Uterus (tissue), 2 donors: ENCODE measurements around the gene FKBP2.

Source experiments
- POLR2A ChIP-seq, 2 donors: fragments of 450-650 bp; IDR thresholded peaks; one replicate each; pipeline ENCODE4 v1.6.1; 2016; ENCODE audit warnings: antibody characterized with exemption in 2 of 2, mild to moderate bottlenecking in 1 of 2, moderate library complexity in 1 of 2
- TF ChIP-seq, protein P1 (sequence below), 4 experiments: fragments of 200-600 bp in 2 of 4; fragments of 450-650 bp in 2 of 4; sonication (generic) in 2 of 4; IDR thresholded peaks; one replicate each; pipeline ENCODE4 v1.5.1; 2016 to 2019; ENCODE audit warnings: antibody characterized with exemption in 4 of 4, mild to moderate bottlenecking in 2 of 4, moderate library complexity in 1 of 4

- TF ChIP-seq POLR2A (IDR thresholded peaks at IDR 0.05): no peak
- TF ChIP-seq, protein P1, sequence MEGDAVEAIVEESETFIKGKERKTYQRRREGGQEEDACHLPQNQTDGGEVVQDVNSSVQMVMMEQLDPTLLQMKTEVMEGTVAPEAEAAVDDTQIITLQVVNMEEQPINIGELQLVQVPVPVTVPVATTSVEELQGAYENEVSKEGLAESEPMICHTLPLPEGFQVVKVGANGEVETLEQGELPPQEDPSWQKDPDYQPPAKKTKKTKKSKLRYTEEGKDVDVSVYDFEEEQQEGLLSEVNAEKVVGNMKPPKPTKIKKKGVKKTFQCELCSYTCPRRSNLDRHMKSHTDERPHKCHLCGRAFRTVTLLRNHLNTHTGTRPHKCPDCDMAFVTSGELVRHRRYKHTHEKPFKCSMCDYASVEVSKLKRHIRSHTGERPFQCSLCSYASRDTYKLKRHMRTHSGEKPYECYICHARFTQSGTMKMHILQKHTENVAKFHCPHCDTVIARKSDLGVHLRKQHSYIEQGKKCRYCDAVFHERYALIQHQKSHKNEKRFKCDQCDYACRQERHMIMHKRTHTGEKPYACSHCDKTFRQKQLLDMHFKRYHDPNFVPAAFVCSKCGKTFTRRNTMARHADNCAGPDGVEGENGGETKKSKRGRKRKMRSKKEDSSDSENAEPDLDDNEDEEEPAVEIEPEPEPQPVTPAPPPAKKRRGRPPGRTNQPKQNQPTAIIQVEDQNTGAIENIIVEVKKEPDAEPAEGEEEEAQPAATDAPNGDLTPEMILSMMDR (IDR thresholded peaks at IDR 0.05): no peak
Observed at GRCh38 chr11:64222651-64223000, 18.3 kb upstream of the FKBP2 start.
